Measurements from ENCODE around the gene OSTC. TPM values are rescaled to one million over a fixed set of nuclear protein-coding genes. Genes with fewer than 3 reads are reported as not detected.

Gene OSTC
- total and polyA plus RNA-seq, 9 of the 15 experiments (the other 6 are each of a cell fraction or from before 2014, with no cell fraction given) = 112 to 966 (median 235) TPM

DNA sequence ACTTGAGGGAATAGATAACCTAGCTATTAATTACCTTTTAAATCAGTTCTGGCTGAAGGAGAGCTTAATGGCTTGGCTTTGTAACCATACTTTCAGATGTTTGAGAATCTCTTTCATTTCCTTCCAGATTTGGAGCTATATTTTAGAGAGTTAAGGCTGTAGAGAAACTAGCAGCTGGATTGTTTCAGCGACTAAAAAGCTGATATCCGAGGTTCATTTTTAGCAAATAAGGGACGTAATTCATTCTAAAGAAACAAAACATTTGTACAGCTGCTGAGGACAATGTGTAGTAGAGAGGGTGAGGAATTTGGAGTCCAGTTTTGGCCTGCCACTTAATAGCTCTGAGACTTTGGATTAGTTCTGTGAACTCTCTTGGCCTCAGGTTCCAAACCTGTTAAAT, 12.2 kb downstream of the OSTC start (continued):
- no peak for TF ChIP-seq ARID2 (IDR thresholded peaks at IDR 0.05)
- TF ChIP-seq ZNF165 (CRISPR knock-in tag; IDR thresholded peaks at IDR 0.05; ENCODE audit: borderline replicate concordance) = no peak
- no peak for TF ChIP-seq ZC3H8 (IDR thresholded peaks at IDR 0.05)
- TF ChIP-seq ZNF507 (tag; conservative IDR thresholded peaks at IDR 0.05) = no peak
- no peak for TF ChIP-seq ARNT (IDR thresholded peaks at IDR 0.05)
- TF ChIP-seq HDAC3 (IDR thresholded peaks at IDR 0.05; ENCODE audit: borderline replicate concordance, partially characterized antibody) = no peak
- TF ChIP-seq CBFB (CRISPR knock-in tag; IDR thresholded peaks at IDR 0.05) = no peak
- TF ChIP-seq, protein P1, sequence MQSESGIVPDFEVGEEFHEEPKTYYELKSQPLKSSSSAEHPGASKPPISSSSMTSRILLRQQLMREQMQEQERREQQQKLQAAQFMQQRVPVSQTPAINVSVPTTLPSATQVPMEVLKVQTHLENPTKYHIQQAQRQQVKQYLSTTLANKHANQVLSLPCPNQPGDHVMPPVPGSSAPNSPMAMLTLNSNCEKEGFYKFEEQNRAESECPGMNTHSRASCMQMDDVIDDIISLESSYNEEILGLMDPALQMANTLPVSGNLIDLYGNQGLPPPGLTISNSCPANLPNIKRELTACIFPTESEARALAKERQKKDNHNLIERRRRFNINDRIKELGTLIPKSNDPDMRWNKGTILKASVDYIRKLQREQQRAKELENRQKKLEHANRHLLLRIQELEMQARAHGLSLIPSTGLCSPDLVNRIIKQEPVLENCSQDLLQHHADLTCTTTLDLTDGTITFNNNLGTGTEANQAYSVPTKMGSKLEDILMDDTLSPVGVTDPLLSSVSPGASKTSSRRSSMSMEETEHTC (IDR thresholded peaks at IDR 0.05) = no peak
- no peak for TF ChIP-seq THRB (CRISPR knock-in tag; conservative IDR thresholded peaks at IDR 0.05)
- no peak for TF ChIP-seq GTF2E2 (tag; IDR thresholded peaks at IDR 0.05)
- no peak for TF ChIP-seq MLX (CRISPR knock-in tag; conservative IDR thresholded peaks at IDR 0.05)
- TF ChIP-seq OTX1 (CRISPR knock-in tag; IDR thresholded peaks at IDR 0.05) = no peak
